DOHH2 (cell line): Measurements from ENCODE around the gene SPTBN4.
A peak's percentile ranks its signal among the peaks of the same experiment; 100 is the strongest.

Source experiments
- H3F3A ChIP-seq: fragments of 200-600 bp; sonication (generic), shearing (Covaris generic); 2 replicates; pipeline ENCODE4 v1.6.0; 2016; ENCODE audit warnings: antibody characterized with exemption, mild to moderate bottlenecking; ENCODE audit not compliant: control insufficient read depth, insufficient read depth
- H3K27ac ChIP-seq: fragments of 200-600 bp; sonication (generic); 2 replicates; pipeline ENCODE4 v1.5.1; 2014; ENCODE audit warnings: low read depth, mild to moderate bottlenecking, low read length, moderate library complexity
- H3K27me3 ChIP-seq: fragments of 200-600 bp; sonication (generic); 2 replicates; pipeline ENCODE4 v1.6.1; 2014; ENCODE audit warnings: mild to moderate bottlenecking, low read length, mixed read lengths; ENCODE audit not compliant: control insufficient read depth
- H3K36me3 ChIP-seq: fragments of 200-600 bp; sonication (generic); 2 replicates; pipeline ENCODE4 v1.6.1; 2014; ENCODE audit warnings: mild to moderate bottlenecking, low read length, moderate library complexity, mixed read lengths; ENCODE audit not compliant: control insufficient read depth
- H3K4me1 ChIP-seq: fragments of 200-600 bp; sonication (generic); 2 replicates; pipeline ENCODE4 v1.6.1; 2014; ENCODE audit warnings: mild to moderate bottlenecking, low read length, mixed read lengths; ENCODE audit not compliant: control insufficient read depth
- H3K4me2 ChIP-seq: fragments of 200-600 bp; sonication (generic); 2 replicates; pipeline ENCODE4 v1.6.0; 2014; ENCODE audit warnings: mild to moderate bottlenecking, low read length, moderate library complexity
- H3K4me3 ChIP-seq: fragments of 200-600 bp; sonication (generic); 2 replicates; pipeline ENCODE4 v1.5.1; 2014; ENCODE audit warnings: mild to moderate bottlenecking, low read length, mixed read lengths
- H3K79me2 ChIP-seq: fragments of 200-600 bp; sonication (generic); 2 replicates; pipeline ENCODE4 v1.6.1; 2014; ENCODE audit warnings: mild to moderate bottlenecking, low read length, mixed read lengths; ENCODE audit not compliant: control insufficient read depth
- H3K9me2 ChIP-seq: fragments of 200-600 bp; sonication (generic); replicated peaks from 2 replicates; pipeline ENCODE4 v1.6.1; 2014; ENCODE audit warnings: mild to moderate bottlenecking, low read length, mixed read lengths; ENCODE audit not compliant: control insufficient read depth
- H3K9me3 ChIP-seq: fragments of 200-600 bp; sonication (generic); 2 replicates; pipeline ENCODE4 v1.6.1; 2014; ENCODE audit warnings: antibody characterized with exemption, low read length, mixed read lengths; ENCODE audit not compliant: control insufficient read depth, insufficient read depth
- H4K20me1 ChIP-seq: fragments of 200-600 bp; sonication (generic); 2 replicates; pipeline ENCODE4 v1.6.0; 2014; ENCODE audit warnings: low read depth, mild to moderate bottlenecking, antibody characterized with exemption, low read length, moderate library complexity; ENCODE audit not compliant: control insufficient read depth, insufficient read depth
- CTCF ChIP-seq: fragments of 200-600 bp; sonication (generic); IDR thresholded peaks from one replicate; pipeline ENCODE4 v1.5.1; 2014; ENCODE audit warnings: antibody characterized with exemption, mild to moderate bottlenecking, low read depth, low read length; ENCODE audit not compliant: poor library complexity, severe bottlenecking
- EZH2phosphoT487 ChIP-seq: fragments of 200-600 bp; sonication (generic); IDR thresholded peaks from 2 replicates; pipeline ENCODE4 v1.6.1; 2017; ENCODE audit warnings: borderline replicate concordance, mild to moderate bottlenecking, antibody characterized with exemption, low read length, moderate library complexity, mixed read lengths

Gene SPTBN4

DNA sequence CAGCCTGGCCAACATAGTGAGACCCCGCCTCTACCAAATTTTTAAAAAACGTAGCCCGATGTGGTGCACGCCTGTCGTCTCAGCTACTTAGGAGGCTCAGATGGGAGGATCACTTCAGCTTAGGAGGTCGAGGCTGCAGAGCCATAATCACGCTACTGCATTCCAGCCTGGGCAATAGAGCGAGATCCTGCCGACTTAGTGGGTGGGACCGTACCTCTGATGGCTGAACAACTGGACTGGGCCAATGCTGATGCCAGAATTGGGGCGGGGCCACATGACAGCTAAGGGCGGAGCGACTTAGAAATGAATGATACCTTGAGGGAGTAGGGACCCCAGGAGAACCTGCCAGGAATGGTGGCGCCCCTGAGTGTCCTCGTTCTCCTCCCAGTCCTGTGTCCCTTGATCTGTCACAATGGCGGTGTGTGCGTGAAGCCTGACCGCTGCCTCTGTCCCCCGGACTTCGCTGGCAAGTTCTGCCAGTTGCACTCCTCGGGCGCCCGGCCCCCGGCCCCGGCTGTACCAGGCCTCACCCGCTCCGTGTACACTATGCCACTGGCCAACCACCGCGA lies 137.9 kb downstream of the SPTBN4 start:
- no peak overlapping the region for H3K27ac ChIP-seq
- H3K27me3 ChIP-seq = peaks cover 30% of the 10 kb centered on the region
- peaks cover 15% of the 10 kb centered on the region for H3F3A ChIP-seq
- no peaks in the 10 kb centered on the region for H3K9me2 ChIP-seq
- no peaks in the 10 kb centered on the region for H3K9me3 ChIP-seq
- H3K79me2 ChIP-seq = no peaks in the 10 kb centered on the region
- H3K4me1 ChIP-seq = peaks cover 72% of the 10 kb centered on the region
- H3K36me3 ChIP-seq = no peaks in the 10 kb centered on the region
- peak overlapping the region; percentile 71 for H3K4me3 ChIP-seq
- peak overlapping the region; percentile 90 for H3K4me2 ChIP-seq
- peaks cover 6% of the 10 kb centered on the region; the same call in 1 of the 2 replicates for H4K20me1 ChIP-seq
- TF ChIP-seq EZH2phosphoT487 = no peak
- TF ChIP-seq CTCF = no peak

GRCh38 chr19:40605216-40605971 lies 138.6 kb downstream of the SPTBN4 start:
- Histone ChIP-seq H3K79me2 (no peaks in the 10 kb centered on the region), H3K36me3 (no peaks in the 10 kb centered on the region), H3K27me3 (peaks cover 23% of the 10 kb centered on the region), H3K27ac (peak overlapping the region; percentile 22; the same call in 1 of the 2 replicates), H3F3A (peaks cover 14% of the 10 kb centered on the region), H3K9me3 (no peaks in the 10 kb centered on the region), H3K4me3 (peak overlapping the region; percentile 71), H3K4me1 (peaks cover 72% of the 10 kb centered on the region), H4K20me1 (peaks cover 6% of the 10 kb centered on the region; the same call in 1 of the 2 replicates), H3K4me2 (peak overlapping the region; percentile 90), H3K9me2 (no peaks in the 10 kb centered on the region)
- TF ChIP-seq CTCF = peak; percentile 35
- no peak for TF ChIP-seq EZH2phosphoT487

DNA sequence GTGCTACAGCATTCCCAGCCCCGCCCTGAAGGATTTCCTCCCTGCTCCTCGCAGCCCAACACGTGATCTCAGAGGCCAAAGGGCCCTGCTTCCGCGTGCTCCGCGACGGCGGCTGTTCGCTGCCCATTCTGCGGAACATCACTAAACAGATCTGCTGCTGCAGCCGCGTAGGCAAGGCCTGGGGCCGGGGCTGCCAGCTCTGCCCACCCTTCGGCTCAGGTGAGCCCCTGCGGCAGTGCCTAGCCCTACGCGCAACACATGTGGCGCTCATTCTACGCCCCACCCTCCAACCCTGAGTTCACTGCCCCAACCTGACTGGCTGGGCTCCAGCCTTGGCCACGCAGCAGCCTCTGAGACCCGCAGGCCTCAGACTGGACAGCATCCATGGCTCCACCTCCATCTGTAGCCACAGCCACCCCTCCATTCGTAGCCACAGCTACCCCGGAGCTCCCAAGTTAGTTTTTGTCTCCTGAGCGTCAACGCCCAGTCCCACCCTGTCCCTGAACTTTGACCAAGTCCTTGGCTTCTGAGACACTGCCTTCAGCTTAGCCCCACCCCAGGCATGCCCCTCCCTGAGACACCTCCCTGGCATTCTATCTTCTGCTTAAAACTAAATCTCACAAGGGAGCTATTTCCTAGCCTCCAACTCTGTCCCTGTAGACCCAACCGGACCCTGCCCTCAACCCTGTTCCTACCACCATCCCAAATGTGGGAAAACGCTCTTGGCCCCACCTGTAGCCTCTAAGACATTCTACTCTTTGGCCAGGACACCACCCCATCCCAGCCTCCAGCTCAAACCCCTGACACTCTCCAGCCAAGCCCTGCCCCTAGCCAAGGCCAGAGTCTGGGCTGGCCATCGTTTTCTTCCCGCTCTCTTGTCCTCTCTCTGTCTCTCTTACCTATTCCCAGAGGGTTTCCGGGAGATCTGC lies 140.8 kb downstream of the SPTBN4 start:
- H3K79me2 ChIP-seq = no peaks in the 10 kb centered on the region
- peaks cover 6% of the 10 kb centered on the region; the same call in 1 of the 2 replicates for H4K20me1 ChIP-seq
- H3F3A ChIP-seq = peaks cover 18% of the 10 kb centered on the region
- peaks cover 58% of the 10 kb centered on the region for H3K4me1 ChIP-seq
- no peaks in the 10 kb centered on the region for H3K9me2 ChIP-seq
- H3K27ac ChIP-seq = no peak overlapping the region
- H3K4me2 ChIP-seq = no peak overlapping the region
- TF ChIP-seq EZH2phosphoT487 (no peak), CTCF (no peak)
- no peaks in the 10 kb centered on the region for H3K36me3 ChIP-seq
- no peak overlapping the region for H3K4me3 ChIP-seq
- H3K9me3 ChIP-seq = no peaks in the 10 kb centered on the region
- H3K27me3 ChIP-seq = peaks cover 10% of the 10 kb centered on the region
